K562 (cell line): ENCODE data around the gene ELP5. TPM values are rescaled to one million over a fixed set of nuclear protein-coding genes. Genes with fewer than 3 reads are reported as not detected.
A peak's percentile ranks its signal among the peaks of the same experiment; 100 is the strongest.

Source experiments
- CBX5 ChIP-seq: IDR thresholded peaks from 2 replicates; pipeline ENCODE4 v1.6.1; 2014; ENCODE audit warnings: low read depth, borderline replicate concordance
- DDX20 ChIP-seq: fragments of 450-650 bp; IDR thresholded peaks from 2 replicates; pipeline ENCODE4 v1.6.1; 2016; ENCODE audit warnings: missing genetic modification characterization, low read depth, mild to moderate bottlenecking, missing compliant biosample characterization, moderate library complexity
- KLF16 ChIP-seq: IDR thresholded peaks from 2 replicates; pipeline ENCODE4 v1.6.1; 2016; ENCODE audit warnings: antibody characterized with exemption
- LARP7 ChIP-seq: fragments of 450-650 bp; IDR thresholded peaks from 2 replicates; pipeline ENCODE4 v1.6.1; 2016
- MTA2 ChIP-seq: fragments of 450-650 bp; IDR thresholded peaks from 2 replicates; pipeline ENCODE4 v1.6.1; 2016; ENCODE audit warnings: low read depth
- NR2C2 ChIP-seq, 2 experiments: fragments of 200-800 bp in 1 of 2; sonication (Bioruptor generic) in 1 of 2; sonication (generic) in 1 of 2; formaldehyde crosslinking in 1 of 2; IDR thresholded peaks; 2 replicates each; pipeline versions ENCODE4 v1.6.1 to v1.8.0; 2016 to 2022; ENCODE audit warnings: mild to moderate bottlenecking in 1 of 2, missing compliant biosample characterization in 1 of 2, missing genetic modification characterization in 1 of 2, missing genetic modification reagents in 1 of 2
- NUFIP1 ChIP-seq: fragments of 450-650 bp; IDR thresholded peaks from 2 replicates; pipeline ENCODE4 v1.6.1; 2018; ENCODE audit not compliant: partially characterized antibody
- PHB ChIP-seq: fragments of 250-450 bp; sonication (Bioruptor Pico); IDR thresholded peaks from 2 replicates; pipeline ENCODE4 v1.5.0; 2021
- RB1 ChIP-seq: fragments of 450-650 bp; IDR thresholded peaks from 2 replicates; pipeline ENCODE4 v1.6.1; 2017; ENCODE audit warnings: low read depth, mild to moderate bottlenecking
- SIN3A ChIP-seq, 2 experiments: fragments of 150-350 bp in 1 of 2; IDR thresholded peaks; 2 replicates each; pipeline ENCODE4 v1.6.1; 2011 to 2016; ENCODE audit warnings: borderline replicate concordance in 2 of 2, low read depth in 2 of 2, low read length in 2 of 2, mild to moderate bottlenecking in 2 of 2, moderate library complexity in 2 of 2; ENCODE audit not compliant: control insufficient read depth in 1 of 2
- SPI1 ChIP-seq: IDR thresholded peaks from 2 replicates; pipeline ENCODE4 v1.6.1; 2011; ENCODE audit warnings: low read depth, low read length, control low read depth, borderline replicate concordance
- YY1 ChIP-seq, 3 experiments: IDR thresholded peaks; 2 replicates each; pipeline ENCODE4 v1.6.1; 2011; ENCODE audit warnings: low read length in 2 of 3, mild to moderate bottlenecking in 2 of 3, moderate library complexity in 2 of 3, borderline replicate concordance in 1 of 3, control low read depth in 1 of 3, low read depth in 1 of 3; ENCODE audit not compliant: insufficient read depth in 3 of 3, insufficient replicate concordance in 2 of 3, control insufficient read depth in 1 of 3, insufficient read length in 1 of 3; ENCODE audit errors: extremely low read depth in 1 of 3
- ZKSCAN8 ChIP-seq: fragments of 200-800 bp; sonication (Bioruptor generic); IDR thresholded peaks from 2 replicates; pipeline ENCODE4 v1.6.1; 2016; ENCODE audit warnings: missing genetic modification characterization, missing compliant biosample characterization
- ZNF436 ChIP-seq: fragments of 250-450, 450-650 bp; sonication (Bioruptor Pico); formaldehyde crosslinking; IDR thresholded peaks from 2 replicates; pipeline ENCODE4 v1.7.0; 2020; ENCODE audit warnings: mild to moderate bottlenecking
- polyA plus RNA-seq, 8 experiments: library from polyadenylated mRNA; depleted of rRNA in 4 of 8; stranded (reverse) in 5 of 8; unstranded in 3 of 8; fragments of >200 nt; fragmentation: Nextera tagmentation in 2 of 8; fragmentation: Illumina TruSeq in 1 of 8; extraction: Ambion mirVana in 2 of 8; extraction: Trizol in 1 of 8; gene quantifications; 2 replicates each; pipeline versions ENCODE4 v1.2.1 to v1.2.3, GENCODE V29; 2011 to 2014; ENCODE audit warnings: inconsistent platforms in 1 of 8, missing spikeins in 1 of 8
- total RNA-seq, 7 experiments: library from RNA; depleted of rRNA in 6 of 7; stranded (reverse); fragments of >200 nt in 6 of 7; fragmentation: Illumina TruSeq in 2 of 7; extraction: Trizol in 2 of 7; gene quantifications; 2 replicates each; pipeline versions ENCODE4 v1.2.1 to v1.2.3, GENCODE V29; 2011 to 2021; ENCODE audit warnings: low replicate concordance in 1 of 7
- TF ChIP-seq, protein P1 (sequence below): IDR thresholded peaks from 2 replicates; pipeline ENCODE4 v1.6.1; 2012; ENCODE audit warnings: low read depth, low read length, improper control_type of control experiment, borderline replicate concordance
- TF ChIP-seq, protein P2 (sequence below): fragments of 250-450 bp; sonication (Bioruptor Pico); IDR thresholded peaks from 2 replicates; pipeline ENCODE4 v1.4.0; 2020
- TF ChIP-seq, protein P3 (sequence below): sonication (generic); formaldehyde crosslinking; IDR thresholded peaks from 2 replicates; pipeline ENCODE4 v1.8.0; 2023; ENCODE audit warnings: mild to moderate bottlenecking, missing genetic modification reagents

Gene ELP5
- total and polyA plus RNA-seq, 9 of the 15 experiments (the other 6 are each of a cell fraction or from before 2014, with no cell fraction given) = 25.7 to 77.9 (median 52.9) TPM

DNA sequence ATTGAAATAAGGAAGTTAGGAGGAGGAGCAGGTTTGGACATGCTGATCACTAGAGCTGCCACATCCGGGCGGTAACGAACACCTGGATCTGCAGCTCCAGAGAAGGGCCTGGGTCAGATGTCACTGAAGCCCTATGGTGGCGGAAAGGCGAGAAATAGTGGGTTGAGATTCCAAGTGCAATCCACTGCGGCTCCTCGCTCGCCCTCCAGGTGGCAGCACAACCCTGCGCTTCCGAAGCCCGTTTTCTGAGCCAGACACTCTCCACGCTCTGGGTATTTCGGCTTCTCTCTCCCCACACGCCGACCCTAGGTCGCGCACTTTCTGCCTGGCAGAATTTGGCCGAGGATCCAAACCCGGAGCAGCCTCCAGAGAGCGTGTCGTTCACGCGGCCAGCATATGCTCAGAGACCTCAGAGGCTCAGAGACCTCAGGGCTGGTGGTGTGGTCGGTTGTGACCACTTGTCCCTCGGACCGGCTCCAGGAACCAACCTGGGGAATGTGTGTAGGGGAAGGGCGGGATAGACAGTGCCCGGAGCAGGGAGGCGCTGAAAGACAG, 28.6 kb downstream of the ELP5 start (continued):
- TF ChIP-seq YY1 (IDR thresholded peaks at IDR 0.05; ENCODE audit: borderline replicate concordance in 1 of 3, control insufficient read depth in 1 of 3, extremely low read depth in 1 of 3, insufficient read depth in 3 of 3, insufficient read length in 1 of 3, insufficient replicate concordance in 2 of 3, low read depth in 1 of 3, low read length in 2 of 3) = peak in 1 of 3 experiments; percentile 12
- TF ChIP-seq MTA2 = no peak
- peak; percentile 55; the same call in 1 of the 2 replicates for TF ChIP-seq RB1
- TF ChIP-seq, protein P1, sequence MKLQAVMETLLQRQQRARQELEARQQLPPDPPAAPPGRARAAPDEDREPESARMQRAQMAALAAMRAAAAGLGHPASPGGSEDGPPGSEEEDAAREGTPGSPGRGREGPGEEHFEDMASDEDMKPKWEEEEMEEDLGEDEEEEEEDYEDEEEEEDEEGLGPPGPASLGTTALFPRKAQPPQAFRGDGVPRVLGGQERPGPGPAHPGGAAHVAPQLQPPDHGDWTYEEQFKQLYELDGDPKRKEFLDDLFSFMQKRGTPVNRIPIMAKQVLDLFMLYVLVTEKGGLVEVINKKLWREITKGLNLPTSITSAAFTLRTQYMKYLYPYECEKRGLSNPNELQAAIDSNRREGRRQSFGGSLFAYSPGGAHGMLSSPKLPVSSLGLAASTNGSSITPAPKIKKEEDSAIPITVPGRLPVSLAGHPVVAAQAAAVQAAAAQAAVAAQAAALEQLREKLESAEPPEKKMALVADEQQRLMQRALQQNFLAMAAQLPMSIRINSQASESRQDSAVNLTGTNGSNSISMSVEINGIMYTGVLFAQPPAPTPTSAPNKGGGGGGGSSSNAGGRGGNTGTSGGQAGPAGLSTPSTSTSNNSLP = no peak
- no peak for TF ChIP-seq SPI1
- no peak for TF ChIP-seq ZNF436 (CRISPR knock-in tag)
- TF ChIP-seq SIN3A (IDR thresholded peaks at IDR 0.05; ENCODE audit: borderline replicate concordance in 2 of 2, control insufficient read depth in 1 of 2, low read depth in 2 of 2, low read length in 2 of 2) = no peak; a peak in 1 of 4 replicates
- no peak for TF ChIP-seq NUFIP1
- TF ChIP-seq CBX5 = no peak
- no peak for TF ChIP-seq ZKSCAN8 (CRISPR knock-in tag)
- TF ChIP-seq KLF16 = 0 out of 2 replicates have a peak, but pooled peaks have one; percentile 17
- TF ChIP-seq DDX20 (tag) = no peak
- peak; percentile 28; the same call in 1 of the 2 replicates for TF ChIP-seq NR2C2 (CRISPR knock-in tag; IDR thresholded peaks at IDR 0.05)
- peak; percentile 47; the same call in 1 of the 2 replicates for TF ChIP-seq NR2C2 (tag; IDR thresholded peaks at IDR 0.05)
- TF ChIP-seq PHB = no peak
- TF ChIP-seq, protein P2, sequence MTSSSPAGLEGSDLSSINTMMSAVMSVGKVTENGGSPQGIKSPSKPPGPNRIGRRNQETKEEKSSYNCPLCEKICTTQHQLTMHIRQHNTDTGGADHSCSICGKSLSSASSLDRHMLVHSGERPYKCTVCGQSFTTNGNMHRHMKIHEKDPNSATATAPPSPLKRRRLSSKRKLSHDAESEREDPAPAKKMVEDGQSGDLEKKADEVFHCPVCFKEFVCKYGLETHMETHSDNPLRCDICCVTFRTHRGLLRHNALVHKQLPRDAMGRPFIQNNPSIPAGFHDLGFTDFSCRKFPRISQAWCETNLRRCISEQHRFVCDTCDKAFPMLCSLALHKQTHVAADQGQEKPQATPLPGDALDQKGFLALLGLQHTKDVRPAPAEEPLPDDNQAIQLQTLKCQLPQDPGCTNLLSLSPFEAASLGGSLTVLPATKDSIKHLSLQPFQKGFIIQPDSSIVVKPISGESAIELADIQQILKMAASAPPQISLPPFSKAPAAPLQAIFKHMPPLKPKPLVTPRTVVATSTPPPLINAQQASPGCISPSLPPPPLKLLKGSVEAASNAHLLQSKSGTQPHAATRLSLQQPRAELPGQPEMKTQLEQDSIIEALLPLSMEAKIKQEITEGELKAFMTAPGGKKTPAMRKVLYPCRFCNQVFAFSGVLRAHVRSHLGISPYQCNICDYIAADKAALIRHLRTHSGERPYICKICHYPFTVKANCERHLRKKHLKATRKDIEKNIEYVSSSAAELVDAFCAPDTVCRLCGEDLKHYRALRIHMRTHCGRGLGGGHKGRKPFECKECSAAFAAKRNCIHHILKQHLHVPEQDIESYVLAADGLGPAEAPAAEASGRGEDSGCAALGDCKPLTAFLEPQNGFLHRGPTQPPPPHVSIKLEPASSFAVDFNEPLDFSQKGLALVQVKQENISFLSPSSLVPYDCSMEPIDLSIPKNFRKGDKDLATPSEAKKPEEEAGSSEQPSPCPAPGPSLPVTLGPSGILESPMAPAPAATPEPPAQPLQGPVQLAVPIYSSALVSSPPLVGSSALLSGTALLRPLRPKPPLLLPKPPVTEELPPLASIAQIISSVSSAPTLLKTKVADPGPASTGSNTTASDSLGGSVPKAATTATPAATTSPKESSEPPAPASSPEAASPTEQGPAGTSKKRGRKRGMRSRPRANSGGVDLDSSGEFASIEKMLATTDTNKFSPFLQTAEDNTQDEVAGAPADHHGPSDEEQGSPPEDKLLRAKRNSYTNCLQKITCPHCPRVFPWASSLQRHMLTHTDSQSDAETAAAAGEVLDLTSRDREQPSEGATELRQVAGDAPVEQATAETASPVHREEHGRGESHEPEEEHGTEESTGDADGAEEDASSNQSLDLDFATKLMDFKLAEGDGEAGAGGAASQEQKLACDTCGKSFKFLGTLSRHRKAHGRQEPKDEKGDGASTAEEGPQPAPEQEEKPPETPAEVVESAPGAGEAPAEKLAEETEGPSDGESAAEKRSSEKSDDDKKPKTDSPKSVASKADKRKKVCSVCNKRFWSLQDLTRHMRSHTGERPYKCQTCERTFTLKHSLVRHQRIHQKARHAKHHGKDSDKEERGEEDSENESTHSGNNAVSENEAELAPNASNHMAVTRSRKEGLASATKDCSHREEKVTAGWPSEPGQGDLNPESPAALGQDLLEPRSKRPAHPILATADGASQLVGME (CRISPR knock-in tag) = no peak
- TF ChIP-seq LARP7 = 0 out of 2 replicates have a peak, but pooled peaks have one; percentile 35
- TF ChIP-seq, protein P3, sequence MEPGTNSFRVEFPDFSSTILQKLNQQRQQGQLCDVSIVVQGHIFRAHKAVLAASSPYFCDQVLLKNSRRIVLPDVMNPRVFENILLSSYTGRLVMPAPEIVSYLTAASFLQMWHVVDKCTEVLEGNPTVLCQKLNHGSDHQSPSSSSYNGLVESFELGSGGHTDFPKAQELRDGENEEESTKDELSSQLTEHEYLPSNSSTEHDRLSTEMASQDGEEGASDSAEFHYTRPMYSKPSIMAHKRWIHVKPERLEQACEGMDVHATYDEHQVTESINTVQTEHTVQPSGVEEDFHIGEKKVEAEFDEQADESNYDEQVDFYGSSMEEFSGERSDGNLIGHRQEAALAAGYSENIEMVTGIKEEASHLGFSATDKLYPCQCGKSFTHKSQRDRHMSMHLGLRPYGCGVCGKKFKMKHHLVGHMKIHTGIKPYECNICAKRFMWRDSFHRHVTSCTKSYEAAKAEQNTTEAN (CRISPR knock-in tag) = no peak
